ENCODE data around the gene MORC4.

The MORC4 gene

GRCh38 chrX:106927700-106928099 is 72.3 kb downstream of the MORC4 start:
- no peak for DNase-seq (ENCODE audit: low spot score)
- TF ChIP-seq CTCF (IDR thresholded peaks at IDR 0.05; ENCODE audit: borderline replicate concordance, control extremely low read depth, extremely low read depth, insufficient read depth, missing control alignments) = no peak
- in situ Hi-C loops (cut with MboI; ENCODE audit: low sequenced_read_pairs, unreplicated experiment) = no loop called here

GRCh38 chrX:106927023-106927422 is 73.0 kb downstream of the MORC4 start:
- in situ Hi-C loops (cut with MboI; ENCODE audit: low sequenced_read_pairs, unreplicated experiment) = no loop called here
- TF ChIP-seq CTCF (IDR thresholded peaks at IDR 0.05; ENCODE audit: borderline replicate concordance, control extremely low read depth, extremely low read depth, insufficient read depth, missing control alignments) = no peak
- DNase-seq (ENCODE audit: low spot score) = no peak

GRCh38 chrX:106921637-106922036 is 78.4 kb downstream of the MORC4 start:
- in situ Hi-C loops (cut with MboI; ENCODE audit: low sequenced_read_pairs, unreplicated experiment) = no loop called here
- no peak for TF ChIP-seq CTCF (IDR thresholded peaks at IDR 0.05; ENCODE audit: borderline replicate concordance, control extremely low read depth, extremely low read depth, insufficient read depth, missing control alignments)

GRCh38 chrX:106919932-106920452 is 80.0 kb downstream of the MORC4 start, which contains the start of gene CLDN2:
CLDN2 (plus strand) TSS chrX:106920402; CDS start chrX:106928229, 7,827 bp downstream.
- TF ChIP-seq CTCF (IDR thresholded peaks at IDR 0.05; ENCODE audit: borderline replicate concordance, control extremely low read depth, extremely low read depth, insufficient read depth, missing control alignments) = no peak
- in situ Hi-C loops (cut with MboI; ENCODE audit: low sequenced_read_pairs, unreplicated experiment) = no loop called here
- no peak for DNase-seq (ENCODE audit: low spot score)

More at GRCh38 chrX:106921637-106922036, 78.4 kb downstream of the MORC4 start:
- DNase-seq (ENCODE audit: low spot score) = no peak

GRCh38 chrX:106917830-106918500 is 82.0 kb downstream of the MORC4 start:
- DNase-seq (ENCODE audit: low spot score) = no peak
- TF ChIP-seq CTCF (IDR thresholded peaks at IDR 0.05; ENCODE audit: borderline replicate concordance, control extremely low read depth, extremely low read depth, insufficient read depth, missing control alignments) = no peak
- in situ Hi-C loops (cut with MboI; ENCODE audit: low sequenced_read_pairs, unreplicated experiment) = no loop called here

- TF ChIP-seq CTCF (IDR thresholded peaks at IDR 0.05; ENCODE audit: borderline replicate concordance, control extremely low read depth, extremely low read depth, insufficient read depth, missing control alignments) = no peak
- no peak for DNase-seq (ENCODE audit: low spot score)
- in situ Hi-C loops (cut with MboI; ENCODE audit: low sequenced_read_pairs, unreplicated experiment) = no loop called here
Measured at GRCh38 chrX:106912864-106913263, 87.1 kb downstream of the MORC4 start.

Data from GM13976 (cell line).